Left ventricle myocardium inferior (tissue), 1 donor: ENCODE data around the gene CCR8. TPM values are rescaled to one million over a fixed set of nuclear protein-coding genes. Genes with fewer than 3 reads are reported as not detected.

Experiments used
- DNase-seq: peaks from one replicate; pipeline ENCODE4 v3.0.0-alpha.2; 2020
- H3K27ac ChIP-seq: fragments of 200-600 bp; replicated peaks from 2 replicates; pipeline ENCODE4 v1.8.0; 2021
- H3K27me3 ChIP-seq: fragments of 200-600 bp; 2 replicates; pipeline ENCODE4 v1.8.0; 2021; ENCODE audit warnings: low read depth
- H3K36me3 ChIP-seq: fragments of 200-600 bp; 2 replicates; pipeline ENCODE4 v1.8.0; 2021
- H3K4me1 ChIP-seq: fragments of 200-600 bp; 2 replicates; pipeline ENCODE4 v1.8.0; 2021
- H3K4me3 ChIP-seq: fragments of 200-600 bp; 2 replicates; pipeline ENCODE4 v1.8.0; 2021; ENCODE audit warnings: mild to moderate bottlenecking, moderate library complexity
- H3K9me3 ChIP-seq: fragments of 200-600 bp; replicated peaks from 2 replicates; pipeline ENCODE4 v1.8.0; 2021
- CTCF ChIP-seq: fragments of 200-600 bp; IDR thresholded peaks from 2 replicates; pipeline ENCODE4 v1.8.0; 2021; ENCODE audit warnings: antibody characterized with exemption, mild to moderate bottlenecking, borderline replicate concordance
- intact Hi-C: fragments of 100-400 bp; cut with micrococcal nuclease; formaldehyde crosslinking; loops from one replicate; pipeline ENCODE4 v1.11.0; 2022
- total RNA-seq: library from RNA; stranded (reverse); fragmentation: NEBNext Ultra II Directional; extraction: Animal tissue kit (Norgen Biotek cat#: 25700); gene quantifications from one replicate; pipeline ENCODE4 v1.2.1, GENCODE V29; 2021
- donor health status: DM: no; HTN: yes; CAD: no; lungs with severe emphysema.

CCR8 gene
- total RNA-seq, 1 donor from 2014 or later: not detected

GRCh38 chr3:39343076-39343717, 13.7 kb downstream of the CCR8 start:
- no peak for TF ChIP-seq CTCF
- H3K27me3 ChIP-seq: peaks cover 24% of the 10 kb centered on the region
- H3K27ac ChIP-seq: no peak overlapping the region
- no peak for DNase-seq
- no peaks in the 10 kb centered on the region for H3K9me3 ChIP-seq
- intact Hi-C loops: no loop called here
- no peaks in the 10 kb centered on the region for H3K36me3 ChIP-seq
- no peaks in the 10 kb centered on the region for H3K4me1 ChIP-seq
- H3K4me3 ChIP-seq: no peak overlapping the region

GRCh38 chr3:39343760-39344159, 14.3 kb downstream of the CCR8 start:
- H3K4me3 ChIP-seq: no peak overlapping the region
- H3K4me1 ChIP-seq: no peaks in the 10 kb centered on the region
- intact Hi-C loops: no loop called here

GRCh38 chr3:39344746-39345344, 15.3 kb downstream of the CCR8 start:
- no peak overlapping the region for H3K27ac ChIP-seq
- H3K27me3 ChIP-seq: peaks cover 23% of the 10 kb centered on the region
- no peaks in the 10 kb centered on the region for H3K9me3 ChIP-seq
- H3K36me3 ChIP-seq: no peaks in the 10 kb centered on the region
- no peaks in the 10 kb centered on the region for H3K4me1 ChIP-seq
- intact Hi-C loops: no loop called here
- H3K4me3 ChIP-seq: no peak overlapping the region
- no peak for TF ChIP-seq CTCF
- DNase-seq: no peak

More at GRCh38 chr3:39343760-39344159, 14.3 kb downstream of the CCR8 start:
- Histone ChIP-seq H3K36me3 (no peaks in the 10 kb centered on the region), H3K9me3 (no peaks in the 10 kb centered on the region), H3K27me3 (peaks cover 24% of the 10 kb centered on the region), H3K27ac (no peak overlapping the region)
- TF ChIP-seq CTCF: no peak
- DNase-seq: no peak

- no peaks in the 10 kb centered on the region for H3K36me3 ChIP-seq
- intact Hi-C loops: no loop called here
These were observed 17.5 kb downstream of the CCR8 start for GRCh38 chr3:39346785-39347585.

GRCh38 chr3:39347586-39347876, 18.0 kb downstream of the CCR8 start:
- Histone ChIP-seq H3K36me3 (no peaks in the 10 kb centered on the region), H3K9me3 (no peaks in the 10 kb centered on the region), H3K4me1 (no peaks in the 10 kb centered on the region), H3K27ac (no peak overlapping the region), H3K27me3 (peaks cover 10% of the 10 kb centered on the region), H3K4me3 (no peak overlapping the region)
- no peak for DNase-seq
- TF ChIP-seq CTCF: no peak
- intact Hi-C loops: no loop called here

More at GRCh38 chr3:39346785-39347585, 17.5 kb downstream of the CCR8 start:
- Histone ChIP-seq H3K4me3 (no peak overlapping the region), H3K4me1 (no peaks in the 10 kb centered on the region), H3K27ac (no peak overlapping the region), H3K27me3 (peaks cover 10% of the 10 kb centered on the region), H3K9me3 (no peaks in the 10 kb centered on the region)
- no peak for TF ChIP-seq CTCF
- DNase-seq: no peak
